GM21390 (cell line): ENCODE results near the gene AKAP1.
"Not testable (repeated sequence)": the region's sequence is repeated elsewhere in the genome, so short reads cannot be mapped to it uniquely, and the experiment has no call there.

Source experiments
- ATAC-seq: cut with Tn5 transposase; IDR thresholded peaks from one replicate; pipeline ENCODE4 v1.9.1; 2021; ENCODE audit not compliant: unreplicated experiment

AKAP1 gene

DNA sequence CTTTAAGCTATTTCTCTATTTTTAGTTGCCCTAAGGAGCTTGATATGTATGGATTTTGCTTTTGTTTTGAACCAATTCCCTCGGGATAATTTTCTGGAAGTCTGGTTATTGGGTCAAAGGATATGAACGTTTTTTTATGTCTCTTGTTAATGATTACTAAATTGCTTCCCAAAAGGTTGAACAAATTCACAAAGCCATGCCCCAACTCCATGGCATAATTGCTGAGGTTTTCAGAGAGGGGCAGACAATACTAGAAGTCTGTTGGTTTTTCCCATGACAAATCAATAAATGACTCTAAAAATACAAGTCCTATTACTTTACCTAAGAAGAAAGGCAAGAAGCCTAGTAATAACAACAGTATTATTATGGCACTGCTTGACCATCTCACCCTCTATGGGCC is 11.4 kb upstream of the AKAP1 start:
- ATAC-seq = no peak

DNA sequence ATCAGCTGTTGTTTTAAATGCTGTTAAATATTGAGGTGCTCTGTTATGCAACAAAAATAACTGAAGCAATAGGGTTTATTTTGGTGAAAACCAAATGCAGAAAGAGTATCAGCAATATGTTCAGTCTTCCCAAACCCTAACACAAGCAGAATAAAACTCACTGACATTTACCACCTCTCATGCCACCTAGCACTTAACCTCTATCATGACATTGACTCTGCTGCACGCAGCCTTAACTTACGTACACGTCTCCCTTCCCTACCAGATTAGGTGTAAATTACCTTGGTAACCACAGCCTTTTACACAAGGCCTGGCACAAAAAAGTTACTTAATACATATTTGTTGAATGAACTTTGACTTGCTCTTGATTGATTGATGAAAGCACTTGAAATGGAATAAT is 9.9 kb upstream of the AKAP1 start:
- no peak for ATAC-seq

DNA sequence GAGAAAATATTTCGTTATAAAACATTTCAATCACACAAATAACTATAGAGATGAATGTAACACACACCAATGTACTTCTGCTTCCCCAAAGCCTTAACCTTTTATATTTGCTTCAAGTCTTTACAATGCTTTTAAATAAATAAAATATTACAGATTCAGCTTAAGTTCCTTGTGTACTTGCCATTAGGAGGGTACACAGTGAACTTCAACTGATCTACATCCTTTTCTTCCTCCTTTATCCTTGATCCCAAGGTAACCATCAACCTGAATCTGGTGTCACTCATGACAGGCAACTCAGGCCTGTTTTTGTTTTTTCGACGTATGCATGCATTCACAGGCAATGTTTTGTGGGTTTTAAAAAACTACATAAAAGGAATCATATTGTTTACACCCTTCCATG is 9.3 kb upstream of the AKAP1 start:
- ATAC-seq = no peak

DNA sequence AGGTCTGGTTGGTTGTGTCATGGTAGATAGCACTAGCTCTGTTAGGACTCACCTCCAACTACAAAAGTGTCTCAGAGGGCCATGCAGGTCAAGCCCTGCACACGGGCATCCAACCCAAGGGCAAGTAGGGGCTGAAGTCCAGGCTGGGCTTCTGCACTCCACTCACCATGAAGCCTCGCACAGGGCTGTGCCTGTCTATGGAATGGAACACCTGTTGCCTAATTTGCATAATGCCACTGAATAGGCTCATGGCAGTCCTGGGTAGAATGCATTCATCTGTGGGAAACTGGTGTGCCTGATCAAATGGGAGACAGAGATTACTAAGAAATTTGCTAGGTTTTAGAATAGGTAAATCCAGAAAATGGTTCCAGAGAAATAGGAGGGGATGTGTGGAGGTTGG is 8.0 kb upstream of the AKAP1 start:
- no peak for ATAC-seq

DNA sequence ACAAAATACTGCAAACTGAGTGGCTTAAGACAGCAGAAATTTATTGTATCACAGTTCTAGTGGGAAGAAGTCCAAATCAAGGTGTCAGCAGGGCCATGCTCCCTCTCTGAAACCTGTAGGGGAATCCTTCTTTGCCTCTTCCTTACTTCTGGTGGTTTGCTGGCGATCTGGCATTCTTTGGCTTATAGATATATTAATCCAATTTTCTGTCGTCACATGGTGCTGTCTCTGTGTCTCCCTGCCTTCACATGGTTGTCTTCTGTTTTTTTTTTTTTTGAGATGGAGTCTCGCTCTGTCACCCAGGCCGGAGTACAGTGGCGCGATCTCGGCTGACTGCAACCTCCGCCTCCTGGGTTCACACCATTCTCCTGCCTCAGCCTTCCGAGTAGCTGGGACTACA is 6.8 kb upstream of the AKAP1 start:
- no peak for ATAC-seq

DNA sequence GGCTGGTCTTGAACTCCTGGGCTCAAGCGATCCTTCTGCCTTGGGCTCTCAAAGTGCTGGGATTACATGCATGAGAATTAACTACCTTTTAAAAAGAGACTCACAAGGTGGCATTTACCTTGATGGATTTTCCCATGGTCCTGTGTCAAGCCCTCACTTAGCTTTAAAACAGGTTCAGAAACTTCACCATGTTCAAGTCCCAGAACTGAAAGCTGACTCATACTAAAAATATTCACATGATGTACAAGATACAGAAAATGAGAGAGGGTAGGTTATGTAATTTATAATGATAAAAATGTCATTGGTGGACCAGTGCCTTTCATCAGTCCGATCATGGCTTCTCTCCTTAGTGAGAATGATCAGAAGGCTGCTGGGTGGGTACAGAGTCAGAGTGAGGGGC is 4.3 kb upstream of the AKAP1 start:
- no peak for ATAC-seq

DNA sequence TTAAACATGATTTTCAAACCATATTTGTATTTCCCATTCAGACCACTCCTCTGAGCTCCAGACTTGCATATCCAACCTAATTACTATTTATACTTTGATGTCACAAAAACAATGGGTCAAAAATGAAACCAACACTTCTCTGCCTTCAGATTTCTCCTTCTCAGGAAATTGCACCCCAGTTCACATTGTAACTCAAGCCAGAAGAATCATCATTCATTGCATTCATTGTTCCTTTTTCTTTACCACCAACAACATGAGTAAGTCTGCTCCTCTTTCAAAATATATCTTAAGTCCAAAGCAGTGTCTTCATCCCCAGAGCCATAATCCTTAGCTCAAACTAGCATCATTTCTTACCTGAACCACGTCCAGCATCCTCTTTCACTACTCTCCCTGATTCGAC is 2.6 kb upstream of the AKAP1 start:
- no peak for ATAC-seq

DNA sequence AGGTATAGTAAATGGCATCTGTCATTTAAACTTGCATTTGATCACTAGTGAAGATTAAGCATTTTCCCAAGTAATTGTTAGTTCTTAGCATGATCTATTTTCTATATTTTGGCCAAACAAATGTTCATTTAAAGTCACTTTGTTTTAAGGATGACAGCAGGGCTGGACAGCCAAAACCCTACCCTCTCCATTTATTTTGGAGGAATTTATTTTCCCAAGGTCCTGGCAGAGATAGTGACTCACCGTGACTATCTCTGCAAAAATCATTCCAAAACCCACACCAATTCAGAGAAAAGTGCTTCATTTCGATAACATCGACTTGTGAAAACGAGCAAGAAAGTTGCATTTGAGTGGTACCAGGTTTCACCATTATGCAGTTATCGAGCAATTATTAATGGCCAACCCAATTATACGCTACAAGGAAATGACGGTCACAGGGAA is 665 bp upstream of the AKAP1 start:
- no peak for ATAC-seq

DNA sequence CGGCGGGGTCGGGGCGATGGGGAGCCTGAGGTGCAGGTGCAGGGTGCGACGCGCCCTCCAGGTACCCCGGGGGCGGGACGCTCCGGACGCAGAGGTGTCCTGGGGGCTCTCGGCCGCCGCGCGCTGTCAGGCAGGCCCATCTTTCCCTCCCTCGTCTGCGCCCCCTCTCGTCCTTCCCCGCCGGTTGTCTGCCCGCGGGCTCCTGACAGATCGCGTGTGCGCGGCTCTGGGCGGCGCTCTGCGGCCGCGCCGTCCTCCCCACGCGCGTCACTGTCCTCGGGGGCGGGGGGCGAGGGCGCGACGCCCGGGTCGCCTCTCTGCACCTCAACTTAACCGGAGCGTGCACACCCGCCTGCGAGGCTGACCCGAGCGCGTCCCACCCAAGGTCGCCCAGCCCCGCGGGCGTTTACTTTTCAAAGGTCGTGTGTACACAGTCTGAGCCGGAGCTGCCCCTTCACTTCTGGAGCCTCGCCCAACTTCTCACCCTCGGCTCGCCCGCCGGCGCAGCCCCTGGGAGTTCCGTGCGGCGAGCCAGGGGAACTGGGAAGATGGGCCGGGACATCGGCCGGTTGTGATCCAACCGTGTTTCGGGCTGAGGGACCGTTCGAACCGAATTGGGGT is 512 bp downstream of the AKAP1 start:
- peak; percentile 27 for ATAC-seq

DNA sequence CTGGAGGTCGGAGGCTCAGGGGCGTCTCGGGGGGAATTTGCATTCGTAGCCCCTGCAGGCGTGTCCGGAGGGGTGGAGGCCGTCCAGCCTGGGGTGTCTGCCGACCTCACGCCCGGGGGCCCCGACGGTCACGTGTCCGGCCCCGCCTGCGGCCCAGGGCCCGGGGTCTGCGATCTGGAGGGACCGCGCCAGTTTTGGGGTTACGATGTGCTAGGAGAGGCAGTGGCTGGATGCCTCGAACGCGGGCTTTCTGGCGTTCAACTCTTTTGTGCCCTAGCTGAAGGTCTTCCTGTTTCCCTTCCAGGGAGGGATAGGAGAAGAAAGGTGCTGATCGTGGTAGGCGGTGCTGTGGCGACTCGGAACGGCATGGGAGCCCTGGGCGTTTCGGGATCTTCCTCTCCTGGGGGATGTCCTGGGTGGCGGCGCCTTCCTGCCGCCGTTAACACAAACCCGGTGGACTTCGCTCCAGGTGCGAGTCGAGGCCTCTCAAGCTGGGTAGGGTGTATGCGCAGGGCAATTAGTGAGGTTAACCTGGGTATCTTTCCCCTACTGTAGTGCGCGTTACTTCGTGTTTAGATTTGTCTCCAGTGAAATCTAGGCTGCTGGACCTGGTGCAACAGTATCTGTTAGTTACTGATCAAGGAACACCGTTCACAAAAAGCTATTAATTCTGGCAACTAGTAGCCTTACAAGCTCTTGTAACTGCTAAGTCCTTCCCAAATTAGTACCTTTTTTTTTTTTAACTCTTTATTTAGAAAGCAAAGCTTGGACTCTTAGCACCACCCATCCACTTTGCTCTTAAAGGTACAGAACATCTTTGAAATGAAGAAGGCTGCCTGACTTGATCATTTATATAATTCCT is 1.3 kb downstream of the AKAP1 start:
- ATAC-seq = no peak

DNA sequence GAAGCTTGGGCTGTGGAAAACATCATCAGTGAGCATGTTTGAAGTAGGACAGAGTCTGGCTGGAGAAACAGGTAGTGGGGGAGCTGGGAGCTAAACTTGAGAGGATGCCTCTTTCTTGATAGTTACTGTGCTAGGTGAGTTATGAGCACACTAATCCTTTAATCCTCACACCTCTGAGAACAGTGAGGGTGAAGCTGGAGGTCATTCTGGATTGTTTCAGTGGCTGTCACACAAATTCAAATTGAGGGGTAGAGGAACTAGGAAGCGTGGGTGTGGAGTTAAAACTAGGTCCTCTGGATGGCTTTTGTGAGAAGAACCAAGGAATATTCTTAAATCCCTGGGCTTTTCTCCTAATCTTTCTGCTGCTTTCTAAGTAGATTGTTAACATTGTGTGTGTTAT is 3.3 kb downstream of the AKAP1 start:
- no peak for ATAC-seq

DNA sequence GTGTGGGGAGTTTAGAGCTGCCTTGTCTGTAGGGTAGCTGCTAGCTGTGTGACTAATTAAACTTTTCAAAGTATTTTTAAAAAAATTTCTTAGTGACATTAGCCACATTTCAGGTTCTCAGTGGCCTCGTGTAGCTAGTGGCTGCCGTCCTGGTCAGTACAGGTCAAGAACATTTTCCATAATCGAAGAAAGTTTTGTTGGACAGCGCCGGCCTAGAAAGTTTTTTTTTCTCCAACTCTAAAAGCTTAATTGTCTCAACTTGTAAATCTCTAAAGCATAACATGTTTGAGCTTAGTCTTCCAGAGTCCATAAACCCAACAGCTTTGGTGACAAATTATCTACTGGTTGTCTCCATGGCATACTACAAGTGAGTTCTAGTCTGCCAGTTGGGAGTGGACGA is 4.3 kb downstream of the AKAP1 start:
- no peak for ATAC-seq

DNA sequence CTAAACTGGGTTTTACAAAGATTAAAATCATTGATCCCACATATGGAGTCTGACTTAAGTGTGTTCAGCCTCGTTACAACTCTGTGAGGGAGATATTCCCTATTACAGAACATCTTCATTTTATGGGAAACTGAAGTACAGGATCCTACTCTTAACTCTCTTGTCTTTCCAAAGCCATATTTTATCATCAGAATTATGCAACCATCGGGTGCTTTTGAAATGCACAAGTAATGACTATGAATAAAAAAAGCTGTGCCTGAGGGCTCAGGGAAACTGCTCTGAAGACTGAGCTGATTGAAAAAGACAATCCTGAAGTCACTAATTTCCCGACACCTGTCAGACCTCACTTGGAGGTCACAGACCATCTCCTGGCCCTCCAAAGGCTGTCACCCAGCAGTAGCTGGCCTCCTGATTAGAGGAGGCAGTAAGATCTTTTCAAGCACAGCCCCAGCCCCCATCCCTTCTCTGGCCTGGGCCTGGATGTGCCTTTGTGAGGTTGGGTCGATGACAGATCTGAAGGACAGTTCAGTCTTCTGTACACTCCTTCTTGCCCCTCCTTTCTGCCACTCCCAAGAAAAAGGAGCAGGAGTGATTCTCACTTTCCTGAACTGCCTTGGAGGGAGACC is 5.6 kb downstream of the AKAP1 start:
- ATAC-seq = no peak

DNA sequence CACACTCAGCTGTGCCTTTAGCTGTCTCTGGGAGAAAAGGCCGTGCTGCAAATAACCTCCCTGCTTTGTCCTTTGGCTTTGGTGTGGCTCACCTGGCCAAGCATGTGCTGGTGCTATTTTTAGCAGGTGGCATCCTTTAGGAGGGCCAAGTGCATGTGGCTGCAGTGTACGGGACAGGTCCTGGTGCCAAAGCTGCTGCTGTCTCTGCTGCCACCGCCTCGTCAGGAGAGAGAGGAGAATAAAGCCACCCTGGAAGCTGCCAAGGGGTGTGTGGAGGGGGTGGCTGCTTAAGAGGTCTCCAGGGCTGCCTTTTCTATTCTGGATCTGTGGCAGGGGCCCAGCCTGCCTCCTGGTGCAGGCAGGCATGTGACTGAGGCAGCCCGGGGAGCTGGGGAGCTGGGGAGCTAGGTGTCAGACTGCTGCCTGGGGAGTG is 6.2 kb downstream of the AKAP1 start:
- ATAC-seq = no peak

DNA sequence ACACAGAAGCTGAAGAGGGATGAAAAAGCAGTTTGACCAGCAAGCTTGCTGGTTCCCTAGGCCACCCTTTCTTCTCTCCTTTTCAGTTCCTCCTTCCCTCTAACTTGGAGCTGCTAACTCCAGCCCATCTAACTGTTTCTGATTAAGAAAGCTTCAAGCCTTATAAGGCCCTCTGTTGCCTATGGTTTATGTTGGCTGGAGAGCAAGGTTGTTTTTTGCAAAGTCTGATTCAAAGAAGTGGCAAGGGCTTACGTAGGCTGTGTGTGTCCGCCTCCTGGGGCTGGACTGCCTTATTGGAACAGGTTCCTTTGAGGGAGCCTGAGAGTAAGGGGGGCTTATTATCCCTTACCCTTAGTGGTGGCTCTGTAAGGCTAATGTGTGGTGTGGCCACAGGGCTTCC is 7.1 kb downstream of the AKAP1 start:
- ATAC-seq = no peak

DNA sequence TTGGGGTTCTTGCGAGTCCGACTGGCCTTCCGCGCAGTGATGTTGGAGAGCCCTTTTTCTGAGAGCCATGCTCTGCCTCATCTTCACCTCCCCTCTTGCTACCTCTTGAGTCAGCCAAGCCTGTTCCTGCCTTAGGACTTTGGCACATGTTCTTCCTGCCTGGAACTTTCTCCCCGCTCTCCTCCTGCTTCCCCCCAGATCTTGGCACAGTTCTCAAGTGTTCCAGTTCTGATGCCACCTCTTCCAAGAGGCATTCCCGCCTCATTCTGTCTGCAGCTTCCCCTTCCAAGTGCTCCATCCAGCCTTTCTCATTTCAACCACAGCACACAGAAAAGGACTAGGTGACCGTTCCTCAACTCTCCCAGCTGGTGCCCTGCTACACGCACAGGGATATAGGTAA is 7.7 kb downstream of the AKAP1 start:
- ATAC-seq = no peak

DNA sequence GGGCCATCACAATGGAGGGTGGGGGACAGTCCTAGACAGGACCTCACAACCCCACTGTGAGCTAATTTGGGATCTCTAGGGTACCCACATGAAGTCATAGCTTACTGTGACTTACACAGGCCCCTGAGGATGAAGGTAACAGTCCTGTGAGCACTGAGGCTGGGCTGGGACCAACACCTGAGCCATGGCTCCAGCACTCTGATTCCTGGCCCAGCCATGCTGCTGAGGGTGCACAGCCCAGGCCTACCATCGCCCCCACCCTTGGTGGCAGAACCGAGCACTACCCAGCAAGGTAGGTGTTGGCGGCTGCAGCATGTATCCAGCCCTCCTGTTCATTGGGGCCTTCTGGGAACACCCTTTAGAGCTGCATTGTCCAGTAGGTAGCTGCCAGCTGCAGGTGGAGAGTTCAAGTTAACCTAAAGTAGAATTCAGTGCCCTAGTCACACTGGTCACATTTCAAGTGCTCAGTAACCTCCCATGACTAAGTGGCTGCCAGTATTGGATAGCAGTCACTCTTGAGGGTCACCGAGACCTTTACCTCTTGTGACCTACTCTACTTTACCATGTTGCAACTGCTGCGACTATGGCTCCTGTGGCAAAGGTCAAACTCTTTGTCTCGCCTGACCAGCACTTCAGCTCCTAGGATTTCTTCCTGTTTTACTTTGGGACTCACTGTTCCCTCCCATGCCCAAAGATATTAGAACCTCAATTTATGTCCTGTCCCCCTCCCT is 11.6 kb downstream of the AKAP1 start:
- no peak for ATAC-seq

DNA sequence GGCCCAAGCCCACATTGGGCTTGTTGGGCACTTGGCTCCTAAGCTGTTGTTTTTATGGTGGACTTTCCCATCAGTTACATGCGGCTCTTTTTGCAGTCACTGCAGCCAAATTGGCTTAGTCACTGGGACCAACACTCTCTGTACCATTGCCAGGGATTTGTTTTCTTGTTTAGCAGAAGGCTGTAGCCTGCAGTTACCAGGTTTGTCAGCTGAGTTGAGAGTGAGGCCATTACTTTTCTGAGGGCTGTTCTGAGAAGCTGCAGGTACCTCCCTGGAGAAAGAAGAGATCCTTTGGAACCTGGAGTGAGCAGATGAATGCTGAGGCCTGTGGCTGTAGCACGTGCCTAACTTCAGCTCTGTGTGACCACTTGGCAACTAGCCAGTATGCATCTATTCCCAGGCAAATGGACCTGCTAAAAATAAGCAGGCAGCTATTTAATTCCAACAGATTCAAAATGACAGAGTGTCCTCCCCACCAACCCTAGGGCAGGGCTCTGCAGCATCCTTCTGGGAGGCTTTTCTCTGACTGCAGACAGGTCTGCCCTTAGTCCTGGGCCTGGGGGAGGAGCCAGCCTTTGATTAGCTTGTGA is 12.9 kb downstream of the AKAP1 start:
- ATAC-seq = no peak

DNA sequence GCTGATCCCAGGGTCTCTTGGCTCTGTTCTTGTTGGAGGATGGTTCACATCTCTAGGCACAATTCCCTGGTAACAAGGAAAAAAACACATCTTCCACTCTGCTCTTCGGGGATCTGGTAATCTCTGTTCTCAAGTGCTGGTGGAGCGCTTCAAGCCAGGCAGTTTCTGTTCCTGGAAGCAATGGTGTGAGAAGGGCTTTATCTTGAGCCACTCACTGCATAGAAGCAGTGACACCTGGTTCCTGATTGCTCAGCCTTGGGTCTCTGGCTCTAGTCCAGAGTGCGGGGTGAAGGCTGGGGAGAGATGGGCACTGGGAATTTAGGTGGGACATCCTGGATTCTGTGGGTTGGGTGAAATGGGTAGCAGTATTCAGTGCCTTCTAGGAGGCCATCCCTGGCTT is 14.1 kb downstream of the AKAP1 start:
- ATAC-seq = peak; percentile 83

DNA sequence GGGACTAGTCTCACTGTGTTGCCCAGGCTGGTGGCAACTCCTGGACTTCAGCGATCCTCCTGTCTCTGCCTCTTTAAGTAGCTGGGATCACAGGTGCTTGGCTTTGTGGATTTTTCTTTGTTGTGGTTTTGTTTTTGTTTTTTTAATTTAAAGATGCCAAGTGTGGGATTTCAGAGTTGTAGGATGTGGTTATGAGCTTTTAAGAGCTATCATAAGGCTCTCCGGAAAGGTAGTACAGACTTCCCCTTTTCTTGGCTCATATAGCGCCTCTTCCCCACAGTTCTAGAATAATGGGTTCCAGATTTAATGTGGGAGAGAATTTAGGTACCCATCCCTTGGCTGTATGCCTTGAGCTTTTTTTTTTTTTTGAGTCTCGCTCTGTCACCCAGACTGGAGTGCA is 17.1 kb downstream of the AKAP1 start:
- no peak for ATAC-seq

DNA sequence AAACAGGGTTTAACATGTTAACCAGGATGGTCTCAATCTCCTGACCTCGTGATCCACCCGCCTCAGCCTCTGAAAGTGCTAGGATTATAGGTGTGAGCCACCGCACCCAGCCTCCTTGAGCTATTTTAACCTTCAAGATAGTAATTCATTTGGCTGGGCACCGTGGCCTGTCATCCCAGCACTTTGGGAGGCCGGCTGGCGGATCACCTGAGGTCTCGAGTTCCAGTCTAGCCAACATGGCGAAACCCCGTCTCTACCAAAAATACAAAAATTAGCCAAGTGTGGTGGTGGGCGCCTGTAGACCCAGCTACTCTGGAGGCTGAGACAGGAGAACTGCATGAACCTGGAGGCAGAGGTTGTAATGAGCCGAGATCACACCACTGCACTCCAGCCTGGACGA is 17.6 kb downstream of the AKAP1 start:
- not testable (repeated sequence) for ATAC-seq
